WI38 (cell line): ENCODE data around the gene CTAGE9.

ENCODE experiments used
- H3K4me3 ChIP-seq: 2 replicates; pipeline ENCODE4 v1.5.1; 2011; ENCODE audit warnings: low read depth, mild to moderate bottlenecking, control low read depth, low read length
- CTCF ChIP-seq: IDR thresholded peaks from 2 replicates; pipeline ENCODE4 v1.5.1; 2012; ENCODE audit warnings: low read depth, mild to moderate bottlenecking, control low read depth, low read length

CTAGE9 gene

GRCh38 chr6:131693384-131693783, 17.4 kb downstream of the CTAGE9 start:
- TF ChIP-seq CTCF, result no peak
- no peak overlapping the region for H3K4me3 ChIP-seq

GRCh38 chr6:131692589-131692988, 18.2 kb downstream of the CTAGE9 start:
- TF ChIP-seq CTCF, result no peak
- no peak overlapping the region for H3K4me3 ChIP-seq

GRCh38 chr6:131692031-131692430, 18.8 kb downstream of the CTAGE9 start:
- H3K4me3 ChIP-seq, result no peak overlapping the region
- no peak for TF ChIP-seq CTCF

GRCh38 chr6:131688286-131688685, 22.5 kb downstream of the CTAGE9 start:
- no peak for TF ChIP-seq CTCF
- H3K4me3 ChIP-seq, result no peak overlapping the region

GRCh38 chr6:131687022-131687421, 23.8 kb downstream of the CTAGE9 start:
- TF ChIP-seq CTCF, result no peak
- H3K4me3 ChIP-seq, result no peak overlapping the region

- no peak for TF ChIP-seq CTCF
- no peak overlapping the region for H3K4me3 ChIP-seq
Observed at GRCh38 chr6:131685266-131685780, 25.5 kb downstream of the CTAGE9 start.

GRCh38 chr6:131683479-131683878, 27.3 kb downstream of the CTAGE9 start:
- H3K4me3 ChIP-seq, result no peak overlapping the region
- TF ChIP-seq CTCF, result no peak
